Mammary epithelial cell (primary cell): Measurements from ENCODE around the gene CFAP20DC.

Experiments used
- EZH2 ChIP-seq: IDR thresholded peaks from 2 replicates; pipeline ENCODE4 v1.6.1; 2012; ENCODE audit warnings: low read length, inconsistent platforms, borderline replicate concordance
- TF ChIP-seq, protein P1 (sequence below), 2 donors: IDR thresholded peaks in 1 of 2; conservative IDR thresholded peaks in 1 of 2; 2 replicates each; pipeline ENCODE4 v1.5.1; 2011 to 2012; ENCODE audit warnings: inconsistent platforms in 2 of 2, low read length in 2 of 2, mild to moderate bottlenecking in 2 of 2, control low read depth in 1 of 2, low read depth in 1 of 2; ENCODE audit not compliant: insufficient read depth in 1 of 2; ENCODE audit errors: extremely low read depth in 1 of 2

DNA sequence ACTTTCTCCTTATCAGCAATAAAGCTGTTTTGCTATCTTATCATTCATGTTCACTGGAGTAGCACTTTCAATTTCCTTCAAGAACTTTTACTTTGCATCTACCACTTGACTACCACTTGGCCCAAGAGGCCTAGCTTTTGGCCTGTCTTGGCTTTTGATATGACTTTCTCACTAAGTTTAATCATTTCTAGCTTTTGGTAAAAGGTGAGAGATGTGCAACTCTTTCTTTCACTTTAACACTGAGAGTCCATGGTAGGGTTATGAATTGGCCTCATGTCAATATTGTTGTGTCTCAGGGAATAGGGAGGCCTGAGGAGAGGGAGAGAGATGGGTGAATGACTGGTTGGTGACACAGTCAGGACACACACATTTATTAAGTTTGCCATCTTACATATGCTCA is 352.3 kb downstream of the CFAP20DC start:
- no peak for TF ChIP-seq EZH2
- TF ChIP-seq, protein P1, sequence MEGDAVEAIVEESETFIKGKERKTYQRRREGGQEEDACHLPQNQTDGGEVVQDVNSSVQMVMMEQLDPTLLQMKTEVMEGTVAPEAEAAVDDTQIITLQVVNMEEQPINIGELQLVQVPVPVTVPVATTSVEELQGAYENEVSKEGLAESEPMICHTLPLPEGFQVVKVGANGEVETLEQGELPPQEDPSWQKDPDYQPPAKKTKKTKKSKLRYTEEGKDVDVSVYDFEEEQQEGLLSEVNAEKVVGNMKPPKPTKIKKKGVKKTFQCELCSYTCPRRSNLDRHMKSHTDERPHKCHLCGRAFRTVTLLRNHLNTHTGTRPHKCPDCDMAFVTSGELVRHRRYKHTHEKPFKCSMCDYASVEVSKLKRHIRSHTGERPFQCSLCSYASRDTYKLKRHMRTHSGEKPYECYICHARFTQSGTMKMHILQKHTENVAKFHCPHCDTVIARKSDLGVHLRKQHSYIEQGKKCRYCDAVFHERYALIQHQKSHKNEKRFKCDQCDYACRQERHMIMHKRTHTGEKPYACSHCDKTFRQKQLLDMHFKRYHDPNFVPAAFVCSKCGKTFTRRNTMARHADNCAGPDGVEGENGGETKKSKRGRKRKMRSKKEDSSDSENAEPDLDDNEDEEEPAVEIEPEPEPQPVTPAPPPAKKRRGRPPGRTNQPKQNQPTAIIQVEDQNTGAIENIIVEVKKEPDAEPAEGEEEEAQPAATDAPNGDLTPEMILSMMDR (conservative IDR thresholded peaks at IDR 0.05 in 1 of 2, IDR thresholded peaks at IDR 0.05 in 1 of 2; ENCODE audit: extremely low read depth in 1 of 2, insufficient read depth in 1 of 2, low read depth in 1 of 2, low read length in 2 of 2) = no peak
